ENCODE measurements around the gene BRINP1.

DNA sequence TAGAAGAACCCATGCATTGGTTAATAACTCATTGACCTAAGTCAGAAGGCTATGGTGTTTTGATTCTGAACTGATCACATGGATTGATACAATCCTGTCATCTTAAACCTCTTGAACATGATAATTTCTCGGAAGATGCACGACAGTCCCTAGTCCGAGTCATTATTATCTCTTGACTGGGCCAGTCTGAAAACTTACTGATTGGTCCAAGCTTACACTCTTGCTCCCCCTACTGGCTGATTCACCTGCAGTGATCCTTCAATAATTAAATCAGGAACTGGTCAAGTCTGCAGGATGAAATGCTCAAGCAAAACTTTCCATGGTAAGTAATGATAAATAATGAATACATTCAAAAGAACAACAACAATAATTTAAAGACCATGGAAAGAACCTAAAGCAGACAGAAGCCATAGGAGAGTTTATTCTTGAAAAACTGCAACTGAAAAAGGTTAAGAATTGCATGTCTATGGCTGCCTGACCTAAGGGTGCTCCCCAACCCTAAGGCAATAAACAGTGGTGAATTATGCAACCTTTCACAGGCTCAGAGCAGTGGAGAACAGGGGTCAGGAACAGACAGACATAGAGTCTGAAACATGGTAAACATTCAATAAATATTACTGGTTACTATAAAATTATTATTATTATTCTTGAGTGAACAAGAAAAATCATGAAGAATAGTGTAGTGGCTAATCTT is 79.3 kb downstream of the BRINP1 start:
- TF ChIP-seq, protein P1, sequence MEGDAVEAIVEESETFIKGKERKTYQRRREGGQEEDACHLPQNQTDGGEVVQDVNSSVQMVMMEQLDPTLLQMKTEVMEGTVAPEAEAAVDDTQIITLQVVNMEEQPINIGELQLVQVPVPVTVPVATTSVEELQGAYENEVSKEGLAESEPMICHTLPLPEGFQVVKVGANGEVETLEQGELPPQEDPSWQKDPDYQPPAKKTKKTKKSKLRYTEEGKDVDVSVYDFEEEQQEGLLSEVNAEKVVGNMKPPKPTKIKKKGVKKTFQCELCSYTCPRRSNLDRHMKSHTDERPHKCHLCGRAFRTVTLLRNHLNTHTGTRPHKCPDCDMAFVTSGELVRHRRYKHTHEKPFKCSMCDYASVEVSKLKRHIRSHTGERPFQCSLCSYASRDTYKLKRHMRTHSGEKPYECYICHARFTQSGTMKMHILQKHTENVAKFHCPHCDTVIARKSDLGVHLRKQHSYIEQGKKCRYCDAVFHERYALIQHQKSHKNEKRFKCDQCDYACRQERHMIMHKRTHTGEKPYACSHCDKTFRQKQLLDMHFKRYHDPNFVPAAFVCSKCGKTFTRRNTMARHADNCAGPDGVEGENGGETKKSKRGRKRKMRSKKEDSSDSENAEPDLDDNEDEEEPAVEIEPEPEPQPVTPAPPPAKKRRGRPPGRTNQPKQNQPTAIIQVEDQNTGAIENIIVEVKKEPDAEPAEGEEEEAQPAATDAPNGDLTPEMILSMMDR (conservative IDR thresholded peaks at IDR 0.05; ENCODE audit: low read length) = peak; percentile 93
- TF ChIP-seq EZH2phosphoT487 (IDR thresholded peaks at IDR 0.05; ENCODE audit: borderline replicate concordance, low read depth, low read length) = no peak

Measured in OCI-LY7 (cell line).